Stimulated activated CD4-positive, alpha-beta T cell treated with anti-CD3 and anti-CD28 coated beads, Interleukin-15, amount 100 ng/mL, for 24 hours (primary cell): ENCODE measurements around the gene LCN1.

Experiments
- DNase-seq: peaks from one replicate; pipeline ENCODE4 v3.0.0-alpha.2; 2020

LCN1 gene

DNA sequence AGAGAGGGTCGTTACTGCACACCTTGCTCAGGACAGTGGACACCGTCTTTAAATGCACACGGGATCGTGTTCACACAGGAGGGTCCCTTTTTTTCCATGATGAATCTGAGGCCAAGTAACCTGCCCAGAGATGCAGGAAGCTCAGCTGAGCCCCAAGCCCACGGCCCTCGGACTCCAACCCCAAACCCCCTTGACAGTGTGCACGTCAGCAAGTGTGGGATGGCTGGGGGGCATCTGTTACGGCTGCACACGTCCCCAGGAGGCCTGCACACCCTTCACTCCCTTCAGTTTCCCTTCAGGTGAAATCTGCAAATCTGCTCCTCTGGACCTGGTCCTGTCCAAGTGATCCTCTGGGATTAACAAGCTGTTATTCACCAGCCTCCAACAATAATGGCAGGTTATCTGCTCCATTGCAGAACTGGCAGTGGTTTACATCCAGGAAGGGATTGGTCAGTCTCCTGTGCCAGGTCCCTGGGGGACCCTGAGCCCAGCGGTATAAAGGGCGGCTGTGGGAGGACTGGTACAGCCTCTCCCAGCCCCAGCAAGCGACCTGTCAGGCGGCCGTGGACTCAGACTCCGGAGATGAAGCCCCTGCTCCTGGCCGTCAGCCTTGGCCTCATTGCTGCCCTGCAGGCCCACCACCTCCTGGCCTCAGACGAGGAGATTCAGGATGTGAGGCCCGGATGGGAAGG lies at the start of gene LCN1:
LCN1 (plus strand) TSS at position 525 of the 692 bp plus-strand sequence; CDS start at position 583, 58 bp downstream.
- DNase-seq: no peak

DNA sequence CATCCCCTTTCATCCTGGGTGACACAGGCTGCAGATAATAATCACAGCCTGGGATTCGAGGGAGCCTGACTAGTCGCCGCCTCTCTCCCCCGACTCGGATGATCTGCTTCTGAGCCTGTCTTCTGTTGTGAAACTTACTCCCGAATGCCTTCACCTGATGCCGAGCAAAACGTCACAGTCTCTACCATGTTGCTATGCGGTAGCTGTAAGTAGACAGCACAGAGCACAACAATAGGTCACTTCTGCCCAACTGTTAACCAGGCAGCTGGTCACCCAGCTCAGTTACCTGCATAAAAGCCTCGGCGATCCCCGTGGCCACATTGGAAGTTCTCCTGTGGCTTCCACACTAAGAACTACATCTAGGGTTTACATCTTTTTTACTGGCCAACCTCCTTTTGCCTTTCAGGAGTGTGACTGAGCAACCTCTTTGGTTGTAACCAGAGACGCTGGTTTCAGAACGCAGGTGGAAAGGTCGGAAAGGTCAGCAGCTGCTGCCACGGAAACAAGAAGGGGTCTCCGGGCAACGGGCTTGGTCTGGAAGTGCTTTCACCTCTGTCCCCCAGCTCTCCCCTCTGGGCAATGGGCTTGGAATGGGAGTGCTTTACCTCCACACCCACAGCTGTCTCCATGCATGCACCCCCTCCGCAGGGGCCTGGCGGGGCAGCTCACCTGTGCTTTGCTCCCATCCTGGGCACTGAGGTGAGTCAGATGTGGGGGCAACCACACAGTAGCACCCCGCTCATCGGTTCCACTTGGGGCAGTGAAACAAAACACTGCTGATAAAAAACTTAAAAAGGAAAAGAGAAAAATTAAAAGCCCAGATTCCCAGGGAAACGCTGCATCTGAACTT lies 49.2 kb upstream of the LCN1 start:
- no peak for DNase-seq

DNA sequence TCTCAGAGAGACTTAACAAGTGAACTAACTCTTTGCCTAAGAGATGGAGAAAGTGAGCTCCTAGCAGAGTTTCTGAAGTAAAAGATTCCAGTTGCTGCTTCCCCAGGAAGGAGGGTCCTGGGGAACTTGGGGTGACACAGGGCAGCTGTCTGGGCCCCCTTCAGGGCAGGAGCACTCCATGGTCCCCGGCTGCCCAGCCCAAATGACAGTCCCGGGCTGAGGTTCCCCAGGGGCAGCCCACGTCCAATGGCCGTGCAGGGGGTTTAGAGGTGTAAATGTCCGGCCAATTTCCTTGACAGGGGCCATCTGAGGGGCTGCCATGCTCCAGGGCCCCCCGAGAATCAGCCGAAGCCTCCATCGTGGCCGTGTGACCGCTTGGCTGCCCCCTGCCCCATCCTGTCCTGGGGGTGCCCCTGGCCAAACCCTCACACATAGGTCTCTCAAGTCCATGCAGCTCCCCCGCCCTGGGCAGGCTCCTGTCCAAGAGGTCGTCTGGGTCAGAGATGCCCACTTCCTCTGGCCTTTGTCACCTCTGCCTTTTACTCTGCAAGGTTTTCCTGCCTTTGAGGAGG lies 47.2 kb upstream of the LCN1 start:
- DNase-seq: no peak

DNA sequence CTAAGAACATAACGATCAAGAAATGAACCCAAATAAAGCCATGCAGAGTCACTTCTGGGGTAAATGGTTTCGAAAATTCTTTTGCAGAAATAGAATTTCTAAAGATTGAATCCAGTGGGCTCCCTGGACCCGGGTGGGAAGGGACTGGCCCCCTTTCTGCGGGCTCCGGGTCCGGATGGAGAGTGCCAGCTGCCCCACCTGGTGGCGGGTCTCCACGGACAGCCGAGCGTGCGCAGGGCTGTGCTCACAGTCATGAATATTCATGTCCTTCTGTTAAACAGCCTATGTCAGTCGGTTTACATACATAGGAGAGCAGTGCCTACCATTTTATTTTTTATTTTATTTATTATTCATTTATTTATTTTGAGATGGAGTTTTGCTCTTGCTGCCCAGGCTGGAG lies 46.3 kb upstream of the LCN1 start:
- peak; percentile 36 for DNase-seq

DNA sequence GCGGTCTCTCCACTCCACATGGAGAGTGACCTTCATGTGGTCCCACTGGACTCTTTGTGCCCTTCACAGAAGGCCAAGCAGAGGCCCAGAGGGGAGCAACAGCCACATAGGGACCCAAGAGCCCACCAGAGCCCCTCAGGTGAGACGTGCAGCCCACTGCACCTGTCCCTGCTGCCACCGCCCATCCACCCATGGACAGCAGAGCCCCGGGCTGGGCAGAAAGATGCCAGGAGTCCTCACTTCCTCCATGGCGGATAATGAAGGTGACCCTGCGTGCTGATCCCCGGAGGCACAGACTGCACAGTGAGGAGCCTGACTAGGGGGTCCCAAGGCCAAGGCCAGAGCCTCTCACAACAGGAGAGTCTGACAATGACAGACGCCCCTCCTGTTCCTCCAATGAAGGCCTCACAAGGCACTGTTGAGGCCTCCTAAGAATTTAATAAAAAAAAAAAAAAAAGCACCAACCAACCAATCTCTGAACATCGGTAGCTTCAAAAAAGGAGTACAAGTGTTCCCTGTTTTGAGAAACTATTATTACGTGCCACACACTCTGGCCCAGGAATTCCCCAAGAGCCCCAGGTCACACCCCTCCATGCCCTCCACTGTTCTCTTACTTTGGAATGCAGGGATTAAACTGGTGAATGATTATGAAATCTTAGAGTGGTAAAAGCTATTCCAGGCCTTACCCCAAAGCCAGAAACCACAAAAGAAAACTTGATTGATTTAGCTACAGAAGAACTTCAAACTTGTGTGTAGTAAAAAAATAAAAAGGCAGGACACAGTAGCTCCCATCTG lies 44.5 kb upstream of the LCN1 start:
- no peak for DNase-seq

DNA sequence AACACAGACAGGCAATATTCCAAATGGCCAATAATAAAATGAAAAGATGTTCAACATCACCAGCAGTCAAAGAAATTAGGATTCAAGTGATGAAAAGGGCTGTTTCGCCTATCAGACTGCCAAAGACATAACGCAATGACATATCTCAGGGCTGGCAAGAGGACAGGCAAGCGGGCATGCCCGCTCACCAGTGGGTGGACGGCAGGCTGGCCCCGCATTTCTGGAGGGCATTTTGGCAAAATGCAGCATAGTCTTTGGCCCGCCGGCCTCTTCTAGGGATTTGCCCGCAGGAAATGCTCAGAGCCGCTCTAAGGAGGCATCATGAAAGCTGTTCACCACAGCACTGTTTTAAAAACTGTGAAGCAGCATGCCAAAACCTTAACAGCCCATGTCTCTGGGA lies 43.0 kb upstream of the LCN1 start:
- no peak for DNase-seq

DNA sequence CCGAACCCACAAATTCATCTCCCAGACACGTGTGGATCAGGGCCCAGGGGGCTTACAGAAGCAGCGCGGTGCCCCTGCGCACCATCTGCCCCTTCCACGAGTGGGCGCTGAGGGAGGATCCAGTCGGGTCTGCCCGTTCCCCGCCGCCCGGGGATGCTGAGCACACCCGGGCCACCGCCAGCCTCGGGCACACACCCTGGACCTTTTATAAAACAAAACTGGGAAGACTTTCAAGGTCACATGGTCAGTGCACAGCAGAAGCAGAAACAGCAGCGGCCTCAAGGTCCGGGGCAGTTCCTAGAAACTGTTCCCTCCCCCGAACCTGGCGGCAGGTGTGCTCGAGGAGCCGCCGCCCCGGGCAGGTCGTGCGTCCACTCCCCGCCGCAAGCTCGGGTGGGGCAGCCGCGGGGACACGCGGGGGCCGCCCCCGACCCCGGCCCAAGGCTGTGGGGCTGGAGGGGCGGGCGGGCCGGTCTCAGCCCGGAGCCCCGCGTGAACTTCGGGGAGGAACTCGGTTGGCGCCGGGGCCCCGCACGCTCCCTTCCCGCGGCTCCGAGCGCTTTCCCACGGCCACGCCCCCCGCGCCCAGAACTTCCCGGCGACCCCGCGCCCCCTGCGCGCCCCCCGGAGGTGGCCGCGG lies 42.3 kb upstream of the LCN1 start:
- no peak for DNase-seq

DNA sequence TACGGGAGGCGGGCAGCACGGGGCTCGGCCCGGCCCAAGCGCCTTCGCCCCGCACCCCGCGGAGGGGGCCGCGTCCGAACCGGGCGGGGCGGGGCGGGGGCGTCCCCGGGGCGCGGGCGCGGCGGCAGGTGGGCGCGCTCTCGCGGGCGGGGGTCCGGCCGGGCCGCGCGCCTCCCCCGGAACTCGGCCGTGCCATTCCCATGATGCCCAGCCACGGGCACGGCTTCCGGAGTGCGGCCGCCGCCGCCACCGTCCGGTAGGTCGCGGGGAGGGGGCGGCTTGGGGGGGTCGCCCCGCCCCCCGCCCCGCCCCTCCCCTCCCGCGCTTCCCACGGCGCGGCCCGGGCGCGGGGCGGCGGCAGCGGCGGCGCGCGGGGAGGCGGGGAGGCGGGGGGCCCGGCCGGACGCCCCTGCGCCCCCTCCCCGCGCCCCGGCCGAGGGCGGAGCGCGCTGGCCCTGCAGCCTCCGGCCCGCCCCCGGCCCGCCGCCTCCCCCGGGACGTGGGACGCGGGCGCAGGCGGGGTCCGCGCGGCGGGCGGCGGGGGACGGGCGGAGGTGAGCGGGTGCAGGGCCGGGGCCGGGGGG lies 41.7 kb upstream of the LCN1 start, which contains the start of gene PPP1R26:
PPP1R26 (plus strand) TSS at position 314 of the 584 bp plus-strand sequence. CDS start 4,729 bp downstream, outside the sequence.
- DNase-seq: no peak

DNA sequence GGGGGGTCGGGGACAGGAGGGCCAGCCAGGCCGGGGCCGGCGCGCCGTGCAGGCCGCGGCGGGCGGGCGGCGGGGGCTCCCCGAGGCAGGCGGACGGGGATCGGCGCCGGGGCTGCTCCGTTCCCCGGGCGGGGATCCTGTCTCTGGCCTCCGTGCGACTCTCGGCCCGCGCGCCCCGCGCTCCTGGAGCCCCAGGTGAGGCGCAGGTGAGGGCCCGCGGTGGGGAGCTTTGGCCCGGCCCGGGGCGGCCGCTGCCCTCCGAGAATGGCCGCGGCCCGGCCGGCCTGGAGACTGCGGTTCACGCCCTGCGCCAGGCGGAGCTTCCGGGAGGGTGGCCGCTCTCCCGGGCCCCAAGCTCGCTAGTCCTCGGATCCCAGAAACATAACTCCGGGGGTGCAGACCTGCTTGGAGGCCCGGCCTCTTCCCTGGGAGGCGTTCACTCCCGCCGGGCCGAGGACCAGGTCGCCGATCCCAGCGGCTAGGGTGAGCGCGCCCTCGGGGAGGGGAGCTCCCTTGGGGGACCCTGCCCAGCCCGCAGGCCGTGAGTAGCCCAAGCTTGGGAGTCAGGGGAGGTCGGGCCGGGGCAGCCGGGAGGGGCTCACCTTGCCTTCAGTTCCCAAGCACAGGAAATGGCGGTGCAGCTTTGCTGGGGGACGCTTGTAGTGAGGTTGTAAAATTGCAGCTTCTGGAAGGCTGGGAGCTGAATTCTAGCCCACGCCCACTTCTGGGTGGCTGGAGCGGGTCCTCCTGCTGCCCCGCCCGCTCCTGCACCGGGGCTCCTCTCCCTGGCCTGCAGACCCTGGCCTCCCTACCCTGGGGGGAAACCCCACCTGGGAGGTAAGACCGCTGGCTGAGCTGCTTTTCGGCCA lies 40.9 kb upstream of the LCN1 start:
- DNase-seq: no peak

DNA sequence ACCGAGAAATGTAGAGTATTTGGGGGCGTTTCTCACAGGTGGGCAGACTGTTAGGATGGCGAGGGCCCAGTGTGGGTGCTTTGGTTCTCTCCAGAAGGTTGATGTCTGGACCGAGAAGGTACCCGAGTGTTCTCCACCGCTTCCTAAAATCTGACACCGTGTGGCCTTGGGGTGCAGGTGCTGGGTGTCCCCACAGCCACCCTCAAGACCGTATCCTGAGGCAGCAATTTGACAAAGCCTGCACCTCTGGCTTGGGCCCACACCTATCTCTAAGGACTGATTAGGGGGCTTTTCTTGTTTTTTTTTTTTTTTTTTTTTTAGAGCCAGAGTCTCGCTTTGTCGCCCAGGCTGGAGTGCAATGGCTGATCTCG lies 40.3 kb upstream of the LCN1 start:
- DNase-seq: no peak

DNA sequence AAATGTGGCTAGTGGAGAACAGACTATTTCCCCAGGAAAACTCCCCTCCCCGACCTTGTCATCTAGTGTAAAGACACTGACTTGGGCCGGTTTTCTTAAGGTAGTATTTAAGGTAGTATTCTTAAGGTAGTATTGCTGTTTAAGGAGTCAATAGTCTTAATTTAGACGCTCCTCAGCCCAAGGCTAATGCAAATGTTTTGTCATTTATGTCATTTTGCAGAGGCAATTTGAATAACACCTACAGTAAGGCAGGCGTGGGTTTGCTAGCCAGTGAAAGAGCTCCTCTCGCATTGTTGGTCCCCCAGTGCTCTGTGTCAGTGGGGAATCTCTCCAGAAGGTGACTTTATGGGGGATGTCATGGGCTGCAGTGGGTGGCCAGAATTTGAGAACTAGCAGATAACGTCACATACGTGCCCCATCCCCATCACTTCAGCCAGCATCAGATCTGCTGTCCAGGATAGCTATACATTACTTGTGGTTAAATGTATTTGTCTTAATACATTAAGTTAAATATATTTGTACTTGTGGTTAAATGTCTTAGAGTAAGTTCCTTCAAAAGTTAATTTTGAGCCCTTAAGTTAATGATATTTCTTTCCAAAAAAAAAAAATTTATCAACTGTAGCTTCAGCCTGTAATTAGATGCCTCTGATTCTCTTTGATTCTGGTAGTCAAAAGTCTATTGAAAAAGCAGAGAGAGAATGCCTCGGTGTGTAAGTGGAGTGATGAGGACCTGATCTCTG lies 39.1 kb upstream of the LCN1 start:
- no peak for DNase-seq

DNA sequence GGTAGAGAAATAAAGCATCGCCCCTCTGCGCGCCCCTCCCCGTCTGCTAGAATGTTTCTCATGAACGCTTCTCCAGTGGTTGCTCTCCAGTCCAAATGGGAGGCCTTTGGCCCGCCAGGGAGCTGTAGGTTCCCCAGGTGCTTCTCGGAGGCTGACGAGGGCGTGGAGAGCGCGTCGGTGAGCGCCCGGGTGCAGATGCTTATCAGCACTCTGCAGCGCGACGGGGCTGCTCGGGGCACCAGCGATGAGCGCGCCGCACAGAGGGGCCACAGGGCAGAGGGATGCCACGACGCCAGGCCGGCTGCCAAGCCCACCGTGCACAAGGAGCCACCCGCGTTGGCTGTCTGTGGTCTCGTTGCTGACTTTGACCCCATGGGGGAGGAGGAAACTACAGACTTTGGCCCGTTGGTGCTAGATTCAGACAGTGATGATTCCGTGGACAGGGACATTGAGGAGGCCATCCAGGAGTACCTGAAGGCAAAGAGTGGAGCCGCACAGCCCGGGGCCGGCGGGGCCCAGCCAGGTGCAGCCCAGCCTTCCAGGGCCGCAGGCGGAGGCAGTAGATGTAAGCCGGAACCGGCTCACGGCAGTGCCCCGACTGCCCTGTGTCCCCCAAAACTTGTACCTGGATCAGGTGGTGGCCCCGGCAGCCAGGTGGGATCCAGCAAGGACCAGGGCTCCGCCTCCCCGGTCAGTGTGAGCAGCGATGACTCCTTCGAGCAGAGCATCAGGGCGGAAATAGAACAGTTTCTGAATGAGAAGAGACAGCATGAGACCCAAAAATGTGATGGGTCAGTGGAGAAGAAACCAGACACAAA lies 36.6 kb upstream of the LCN1 start:
- no peak for DNase-seq

DNA sequence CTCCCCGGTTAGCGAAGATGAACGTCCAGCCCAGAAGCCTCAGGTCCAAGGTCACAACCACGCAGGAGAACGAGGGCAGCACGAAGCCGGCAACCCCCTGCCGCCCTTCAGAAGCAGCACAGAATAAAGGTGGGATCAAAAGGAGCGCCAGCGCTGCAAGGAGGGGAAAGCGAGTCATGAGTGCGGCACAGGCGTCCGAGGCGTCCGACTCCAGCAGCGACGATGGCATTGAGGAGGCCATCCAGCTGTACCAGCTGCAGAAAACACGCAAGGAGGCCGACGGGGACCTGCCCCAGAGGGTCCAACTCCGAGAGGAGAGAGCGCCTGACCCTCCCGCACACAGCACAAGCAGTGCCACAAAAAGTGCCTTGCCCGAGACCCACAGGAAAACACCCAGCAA lies 35.9 kb upstream of the LCN1 start:
- no peak for DNase-seq

DNA sequence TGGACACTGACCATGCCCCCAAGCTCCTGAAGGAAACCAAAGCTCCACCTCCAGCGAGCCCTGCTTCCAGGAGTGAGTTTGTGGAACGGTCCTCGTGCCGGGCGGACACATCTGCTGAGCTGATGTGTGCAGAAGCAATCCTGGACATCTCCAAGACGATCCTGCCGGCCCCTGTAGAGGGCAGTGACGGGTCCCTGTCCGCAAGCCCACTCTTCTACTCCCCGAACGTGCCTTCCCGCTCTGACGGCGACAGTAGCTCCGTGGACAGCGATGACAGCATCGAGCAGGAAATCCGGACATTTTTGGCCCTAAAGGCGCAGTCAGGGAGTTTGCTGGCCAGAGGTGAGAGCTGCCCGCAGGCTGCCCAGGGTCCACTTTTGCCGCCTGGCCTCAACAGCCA lies 35.4 kb upstream of the LCN1 start:
- DNase-seq: no peak

DNA sequence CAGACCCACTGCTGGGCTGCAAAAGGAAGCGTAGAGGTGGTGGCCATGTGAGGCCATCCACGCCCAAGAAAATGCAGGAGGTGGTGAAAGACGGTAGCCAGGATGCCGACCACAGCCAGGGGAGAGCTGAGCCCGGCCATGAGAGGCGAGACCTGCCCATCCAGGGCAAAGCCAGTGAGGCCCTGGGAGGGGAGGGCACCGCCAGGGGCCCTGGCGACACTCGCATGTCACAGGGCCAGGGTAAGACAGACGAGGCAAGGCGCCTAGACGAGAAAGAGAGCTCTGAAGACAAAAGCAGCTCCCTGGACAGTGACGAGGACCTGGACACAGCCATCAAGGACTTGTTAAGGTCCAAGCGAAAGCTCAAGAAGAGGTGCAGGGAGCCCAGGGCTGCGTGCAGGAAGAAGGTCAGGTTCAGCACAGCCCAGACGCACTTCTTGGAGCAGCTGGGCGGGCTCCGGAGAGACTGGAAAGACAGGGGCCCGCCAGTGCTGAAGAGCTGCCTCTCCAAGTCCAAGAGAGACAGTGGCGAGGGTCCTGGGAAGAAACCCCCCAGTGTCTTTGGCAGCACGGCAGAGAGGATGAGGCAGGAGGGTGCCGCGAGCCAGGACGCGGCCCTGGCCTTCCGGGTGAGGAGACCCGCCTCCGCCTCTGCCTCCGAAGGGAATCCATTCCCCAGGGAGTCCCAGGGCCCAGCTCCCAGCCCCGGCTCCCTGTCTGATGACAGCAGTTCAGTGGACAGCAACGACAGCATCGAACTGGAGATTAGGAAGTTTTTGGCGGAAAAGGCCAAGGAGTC lies 34.8 kb upstream of the LCN1 start:
- no peak for DNase-seq

DNA sequence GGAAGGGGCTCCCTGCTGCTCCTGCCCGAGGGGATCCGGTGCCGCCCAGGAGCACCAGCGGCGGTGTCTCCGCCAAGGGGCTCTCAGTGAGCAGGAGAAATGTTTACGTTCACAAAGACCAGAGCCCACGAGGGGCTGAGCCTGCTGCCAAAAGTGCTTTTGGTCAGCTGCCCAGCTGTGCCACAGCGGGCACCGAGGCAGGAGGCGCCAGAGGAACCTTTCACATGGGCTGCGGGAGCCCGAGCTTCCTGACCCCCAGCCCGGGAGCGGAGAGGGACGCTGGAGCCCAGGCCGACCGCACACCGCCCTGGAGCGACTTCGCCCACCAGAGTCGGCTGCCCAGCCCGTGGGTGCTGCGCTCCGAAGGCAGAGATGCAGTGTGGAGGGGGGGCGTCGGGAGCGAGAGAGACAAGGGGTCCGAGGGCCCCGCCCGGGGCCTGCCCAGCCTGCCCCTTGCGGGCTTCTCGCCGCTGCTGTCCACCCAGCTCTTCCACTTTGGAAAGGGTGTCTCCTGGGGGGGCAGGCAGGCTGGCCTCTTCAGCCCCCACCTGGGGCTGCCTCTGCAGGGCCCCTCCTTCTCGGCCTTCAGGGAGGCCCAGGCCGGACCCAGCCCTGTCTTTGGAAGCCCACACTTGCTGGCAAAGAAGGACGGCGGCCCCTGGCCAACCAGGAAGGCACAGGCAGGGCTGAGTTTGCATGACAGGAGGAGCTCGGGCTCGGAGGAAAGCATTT lies 33.8 kb upstream of the LCN1 start:
- no peak for DNase-seq

DNA sequence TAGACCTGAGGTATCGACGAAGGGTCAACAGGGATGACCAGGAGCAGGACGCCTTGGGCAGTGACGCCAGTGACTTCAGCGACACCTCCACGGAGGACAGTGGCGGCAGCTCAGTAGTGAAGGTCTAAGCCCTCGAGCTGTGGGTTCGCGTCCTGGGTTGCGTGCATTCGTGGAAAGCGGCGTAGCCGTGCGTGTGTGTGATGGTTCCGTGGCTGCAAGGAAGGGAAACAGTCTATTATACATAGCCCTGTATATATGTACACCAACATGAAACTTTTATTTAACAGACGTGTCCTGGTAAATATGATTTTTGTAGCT lies 33.3 kb upstream of the LCN1 start:
- DNase-seq: no peak

DNA sequence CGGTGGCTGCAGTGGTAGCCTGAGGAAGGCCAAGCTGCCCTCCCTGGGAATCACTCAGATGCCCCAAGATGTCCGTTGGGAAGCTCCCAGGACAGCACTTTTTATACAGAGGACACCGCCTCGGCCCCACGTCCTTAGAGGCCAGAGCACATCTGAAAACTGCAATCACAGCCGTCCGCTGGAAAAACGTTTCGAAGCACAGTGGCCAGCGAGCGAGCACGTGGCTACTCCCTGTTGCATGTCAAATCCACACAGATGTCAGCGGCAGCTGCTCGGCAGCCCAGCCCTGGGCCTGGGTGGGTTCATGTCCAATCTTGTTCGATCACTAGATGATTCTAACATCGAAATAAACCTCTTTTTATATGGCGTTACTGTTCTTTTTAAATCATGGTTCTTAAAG lies 32.7 kb upstream of the LCN1 start:
- no peak for DNase-seq
